ENCODE data around the gene MTNR1A.
"Not testable (repeated sequence)": the region's sequence is repeated elsewhere in the genome, so short reads cannot be mapped to it uniquely, and the experiment has no call there.

The MTNR1A gene

GRCh38 chr4:186557486-186557885, 2.1 kb upstream of the MTNR1A start:
- FAIRE-seq (no peak), DNase-seq (ENCODE audit: insufficient read length) (no peak)
- TF ChIP-seq TAF1 (IDR thresholded peaks at IDR 0.05; ENCODE audit: borderline replicate concordance, low read depth, low read length) (no peak), POLR2AphosphoS5 (IDR thresholded peaks at IDR 0.05; ENCODE audit: low read depth, low read length) (no peak), POLR2A (IDR thresholded peaks at IDR 0.05; ENCODE audit: low read depth, low read length) (no peak)

DNA sequence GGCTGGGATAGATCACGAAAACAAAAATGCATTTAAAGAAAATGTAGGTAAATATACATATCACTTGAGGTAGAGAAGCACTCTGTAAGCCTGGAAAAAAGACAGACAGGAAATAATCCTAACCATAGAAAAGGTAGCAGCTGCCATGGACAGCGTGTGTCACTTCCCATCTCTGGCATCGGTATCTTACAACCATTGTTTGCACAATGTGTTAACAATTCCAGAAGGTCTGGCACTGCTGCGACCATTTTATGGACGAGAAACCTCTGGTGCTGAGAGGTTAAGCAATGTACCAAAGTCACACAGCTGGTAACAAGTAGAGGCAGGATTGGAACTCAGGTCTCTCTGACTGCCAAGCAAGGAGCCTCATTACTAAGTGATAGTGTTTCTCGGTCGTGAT, 1.7 kb upstream of the MTNR1A start:
- no peak for TF ChIP-seq POLR2A (IDR thresholded peaks at IDR 0.05; ENCODE audit: low read depth, low read length)
- no peak for FAIRE-seq
- no peak for DNase-seq (ENCODE audit: insufficient read length)

GRCh38 chr4:186554539-186554913, 841 bp downstream of the MTNR1A start:
- no peak for FAIRE-seq
- no peak for DNase-seq (ENCODE audit: insufficient read length)
- no peak for TF ChIP-seq TAF1 (IDR thresholded peaks at IDR 0.05; ENCODE audit: borderline replicate concordance, low read depth, low read length)
- no peak for TF ChIP-seq POLR2A (IDR thresholded peaks at IDR 0.05; ENCODE audit: low read depth, low read length)
- no peak for TF ChIP-seq POLR2AphosphoS5 (IDR thresholded peaks at IDR 0.05; ENCODE audit: low read depth, low read length)

DNA sequence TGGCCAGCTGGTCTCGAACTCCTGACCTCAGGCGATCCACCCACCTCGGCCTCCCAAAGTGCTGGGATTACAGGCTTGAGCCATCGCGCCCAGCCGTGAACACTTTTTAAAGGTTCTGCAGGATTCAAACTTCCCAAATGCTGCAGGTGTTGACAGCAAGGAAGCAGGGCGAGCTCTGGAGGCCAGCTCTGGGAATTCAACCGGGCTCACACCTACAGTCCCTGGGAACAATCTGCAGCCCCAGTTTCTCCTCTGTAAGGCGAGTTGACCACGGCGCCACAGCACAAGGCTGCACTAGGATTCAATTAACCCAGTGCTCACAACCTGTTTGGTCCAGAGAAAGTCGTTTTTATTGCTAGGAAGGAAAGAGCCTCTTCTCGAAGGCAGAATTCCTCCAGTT, 1.6 kb downstream of the MTNR1A start:
- FAIRE-seq (no peak), DNase-seq (ENCODE audit: insufficient read length) (no peak)
- TF ChIP-seq POLR2A (IDR thresholded peaks at IDR 0.05; ENCODE audit: low read depth, low read length) (no peak), POLR2AphosphoS5 (IDR thresholded peaks at IDR 0.05; ENCODE audit: low read depth, low read length) (no peak), TAF1 (IDR thresholded peaks at IDR 0.05; ENCODE audit: borderline replicate concordance, low read depth, low read length) (no peak)

- TF ChIP-seq POLR2AphosphoS5 (IDR thresholded peaks at IDR 0.05; ENCODE audit: low read depth, low read length) (no peak), POLR2A (IDR thresholded peaks at IDR 0.05; ENCODE audit: low read depth, low read length) (no peak), TAF1 (IDR thresholded peaks at IDR 0.05; ENCODE audit: borderline replicate concordance, low read depth, low read length) (no peak)
- FAIRE-seq (no peak), DNase-seq (ENCODE audit: insufficient read length) (no peak)
Measured at GRCh38 chr4:186551849-186552248, 3.5 kb downstream of the MTNR1A start.

GRCh38 chr4:186545436-186545835, 9.9 kb downstream of the MTNR1A start:
- FAIRE-seq (no peak), DNase-seq (ENCODE audit: insufficient read length) (no peak)
- TF ChIP-seq TAF1 (IDR thresholded peaks at IDR 0.05; ENCODE audit: borderline replicate concordance, low read depth, low read length), result no peak
- TF ChIP-seq POLR2A (IDR thresholded peaks at IDR 0.05; ENCODE audit: low read depth, low read length), result no peak
- TF ChIP-seq POLR2AphosphoS5 (IDR thresholded peaks at IDR 0.05; ENCODE audit: low read depth, low read length), result no peak

DNA sequence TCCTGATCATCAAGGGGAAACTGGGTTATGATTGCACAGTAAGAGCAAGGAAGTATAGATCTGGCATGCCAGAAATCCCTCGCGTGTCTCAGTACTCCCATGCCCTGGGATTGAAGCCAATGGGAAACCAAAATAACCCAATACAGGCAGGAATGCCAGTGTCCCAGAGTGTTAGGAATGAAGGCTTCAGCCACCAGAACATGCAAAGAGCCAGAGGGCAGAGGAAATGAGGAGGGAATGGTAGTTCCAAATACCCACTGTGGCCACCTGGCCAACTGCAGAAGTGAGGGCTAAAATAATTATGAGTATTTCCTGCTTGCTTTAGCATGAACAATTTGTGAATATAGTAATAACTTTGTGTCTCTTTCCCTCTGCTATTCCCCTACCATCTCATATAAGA, 12.2 kb downstream of the MTNR1A start:
- FAIRE-seq, result no peak
- TF ChIP-seq POLR2A (IDR thresholded peaks at IDR 0.05; ENCODE audit: low read depth, low read length), result no peak
- TF ChIP-seq TAF1 (IDR thresholded peaks at IDR 0.05; ENCODE audit: borderline replicate concordance, low read depth, low read length), result no peak
- TF ChIP-seq POLR2AphosphoS5 (IDR thresholded peaks at IDR 0.05; ENCODE audit: low read depth, low read length), result no peak

DNA sequence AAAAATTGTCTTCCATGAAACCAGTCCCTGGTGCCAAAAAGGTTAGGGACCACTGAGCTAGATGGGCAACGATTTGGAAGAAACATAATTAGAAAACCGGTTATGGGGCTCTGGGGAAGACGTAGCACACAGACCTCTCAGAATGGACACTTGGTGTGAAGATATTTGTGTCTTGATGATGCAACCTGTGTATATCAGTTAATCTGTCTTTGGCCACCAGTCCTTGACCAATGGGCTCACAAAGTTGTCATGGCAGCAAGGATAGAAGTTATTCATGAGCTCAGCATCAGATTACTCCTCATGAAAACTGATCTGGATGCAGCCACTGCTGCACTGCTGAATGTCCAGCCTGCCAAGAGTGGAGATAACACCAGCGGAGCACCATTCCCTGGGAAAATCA, 13.6 kb downstream of the MTNR1A start:
- DNase-seq (ENCODE audit: insufficient read length), result no peak
- no peak for TF ChIP-seq TAF1 (IDR thresholded peaks at IDR 0.05; ENCODE audit: borderline replicate concordance, low read depth, low read length)
- TF ChIP-seq POLR2A (IDR thresholded peaks at IDR 0.05; ENCODE audit: low read depth, low read length), result no peak
- no peak for TF ChIP-seq POLR2AphosphoS5 (IDR thresholded peaks at IDR 0.05; ENCODE audit: low read depth, low read length)
- FAIRE-seq, result no peak

More for the DNA sequence above, 12.2 kb downstream of the MTNR1A start:
- DNase-seq (ENCODE audit: insufficient read length), result no peak

- FAIRE-seq (no peak), DNase-seq (ENCODE audit: insufficient read length) (no peak)
- TF ChIP-seq POLR2AphosphoS5 (IDR thresholded peaks at IDR 0.05; ENCODE audit: low read depth, low read length) (no peak), POLR2A (IDR thresholded peaks at IDR 0.05; ENCODE audit: low read depth, low read length) (no peak), TAF1 (IDR thresholded peaks at IDR 0.05; ENCODE audit: borderline replicate concordance, low read depth, low read length) (no peak)
Measured at GRCh38 chr4:186537843-186538521, 17.4 kb downstream of the MTNR1A start.

GRCh38 chr4:186536285-186536684, 19.1 kb downstream of the MTNR1A start:
- TF ChIP-seq POLR2AphosphoS5 (IDR thresholded peaks at IDR 0.05; ENCODE audit: low read depth, low read length) (no peak), POLR2A (IDR thresholded peaks at IDR 0.05; ENCODE audit: low read depth, low read length) (no peak), TAF1 (IDR thresholded peaks at IDR 0.05; ENCODE audit: borderline replicate concordance, low read depth, low read length) (no peak)
- FAIRE-seq (no peak), DNase-seq (ENCODE audit: insufficient read length) (no peak)

GRCh38 chr4:186534056-186534455, 21.3 kb downstream of the MTNR1A start:
- FAIRE-seq, result no peak
- no peak for DNase-seq (ENCODE audit: insufficient read length)
- TF ChIP-seq POLR2AphosphoS5 (IDR thresholded peaks at IDR 0.05; ENCODE audit: low read depth, low read length) (no peak), POLR2A (IDR thresholded peaks at IDR 0.05; ENCODE audit: low read depth, low read length) (no peak), TAF1 (IDR thresholded peaks at IDR 0.05; ENCODE audit: borderline replicate concordance, low read depth, low read length) (no peak)

DNA sequence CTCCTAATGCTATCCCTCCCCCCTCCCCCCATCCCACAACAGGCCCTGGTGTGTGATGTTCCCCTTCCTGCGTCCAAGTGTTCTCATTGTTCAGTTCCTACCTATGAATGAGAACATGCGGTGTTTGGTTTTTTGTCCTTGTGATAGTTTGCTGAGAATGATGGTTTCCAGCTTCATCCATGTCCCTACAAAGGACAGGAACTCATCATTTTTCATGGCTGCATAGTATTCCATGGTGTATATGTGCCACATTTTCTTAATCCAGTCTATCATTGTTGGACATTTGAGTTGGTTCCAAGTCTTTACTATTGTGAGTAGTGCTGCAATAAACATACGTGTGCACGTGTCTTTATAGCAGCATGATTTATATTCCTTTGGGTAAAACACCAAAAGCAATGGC, 31.4 kb downstream of the MTNR1A start:
- FAIRE-seq; DNase-seq (ENCODE audit: insufficient read length): not testable (repeated sequence)

DNA sequence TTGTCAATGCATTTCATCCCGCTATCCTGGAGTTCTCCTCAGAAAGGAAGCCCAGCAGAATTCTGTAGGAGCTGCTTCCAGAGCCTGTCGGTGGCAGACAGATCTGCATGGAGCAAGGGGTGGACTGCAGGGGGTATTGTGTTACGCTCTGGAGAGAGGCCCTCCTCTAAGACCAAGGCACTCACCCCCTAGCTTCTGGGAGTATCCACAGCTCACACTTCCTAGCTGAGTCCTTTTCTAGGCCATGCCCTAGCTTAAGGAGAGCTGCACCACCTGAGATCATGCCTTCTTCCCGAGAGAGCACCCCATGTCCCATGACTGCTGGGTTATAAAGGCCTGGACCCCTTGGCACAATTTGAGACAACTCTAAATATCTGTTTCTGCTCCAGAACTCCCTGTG, 39.1 kb downstream of the MTNR1A start:
- TF ChIP-seq TAF1 (IDR thresholded peaks at IDR 0.05; ENCODE audit: borderline replicate concordance, low read depth, low read length) (no peak), POLR2A (IDR thresholded peaks at IDR 0.05; ENCODE audit: low read depth, low read length) (no peak), POLR2AphosphoS5 (IDR thresholded peaks at IDR 0.05; ENCODE audit: low read depth, low read length) (no peak)
- no peak for DNase-seq (ENCODE audit: insufficient read length)
- no peak for FAIRE-seq

Measured in GM12892 (cell line).